GM23338 (cell line): ENCODE measurements around the gene SH3D19. TPM values are rescaled to one million over a fixed set of nuclear protein-coding genes. Genes with fewer than 3 reads are reported as not detected.

Source experiments
- ATAC-seq: fragments of 200-7000 bp; cut with Tn5 transposase; 3 replicates; pipeline ENCODE4 v1.9.1; 2020
- DNase-seq: peaks from one replicate; pipeline ENCODE4 v3.0.0-alpha.2; 2015; ENCODE audit warnings: low spot score
- H2AFZ ChIP-seq: fragments of 200-600 bp; sonication (generic); 2 replicates; pipeline ENCODE4 v1.8.0; 2016; ENCODE audit warnings: antibody characterized with exemption, mild to moderate bottlenecking, moderate library complexity
- H3F3A ChIP-seq: fragments of 200-600 bp; sonication (generic); replicated peaks from 2 replicates; pipeline ENCODE4 v1.8.0; 2017; ENCODE audit warnings: antibody characterized with exemption, mixed run types, low read depth
- H3K27ac ChIP-seq: fragments of 200-600 bp; sonication (generic); 2 replicates; pipeline ENCODE4 v1.6.1; 2016; ENCODE audit warnings: low read depth
- H3K27me3 ChIP-seq: fragments of 200-600 bp; sonication (generic); 2 replicates; pipeline ENCODE4 v1.8.0; 2016; ENCODE audit warnings: mild to moderate bottlenecking, mixed run types, moderate library complexity; ENCODE audit not compliant: insufficient read depth
- H3K36me3 ChIP-seq: fragments of 200-600 bp; sonication (generic); 2 replicates; pipeline ENCODE4 v1.8.0; 2016; ENCODE audit warnings: mild to moderate bottlenecking; ENCODE audit not compliant: insufficient read depth
- H3K4me1 ChIP-seq: fragments of 200-600 bp; sonication (generic); 2 replicates; pipeline ENCODE4 v1.8.0; 2016; ENCODE audit warnings: mild to moderate bottlenecking, moderate library complexity; ENCODE audit not compliant: insufficient read depth
- H3K4me2 ChIP-seq: fragments of 200-600 bp; sonication (generic); 2 replicates; pipeline ENCODE4 v1.7.1; 2017; ENCODE audit warnings: mixed run types
- H3K4me3 ChIP-seq: fragments of 200-600 bp; sonication (generic); 2 replicates; pipeline ENCODE4 v1.6.1; 2016; ENCODE audit warnings: mixed run types
- H3K79me2 ChIP-seq: fragments of 200-600 bp; sonication (generic); replicated peaks from 2 replicates; pipeline ENCODE4 v1.8.0; 2017; ENCODE audit warnings: mild to moderate bottlenecking; ENCODE audit not compliant: insufficient read depth
- H3K9me2 ChIP-seq: fragments of 200-600 bp; sonication (generic); 2 replicates; pipeline ENCODE4 v1.8.0; 2017; ENCODE audit not compliant: insufficient read depth
- H4K20me1 ChIP-seq: fragments of 200-600 bp; sonication (generic); replicated peaks from 2 replicates; pipeline ENCODE4 v1.8.0; 2017; ENCODE audit warnings: mild to moderate bottlenecking; ENCODE audit not compliant: insufficient read depth
- H3K27ac Mint-ChIP-seq: 2 replicates; pipeline ENCODE4 v1.8.0; 2020; ENCODE audit warnings: inconsistent platforms, mild to moderate bottlenecking, moderate library complexity, mixed read lengths
- H3K27me3 Mint-ChIP-seq: 3 replicates; pipeline ENCODE4 v1.8.0; 2022; ENCODE audit warnings: low read depth, mild to moderate bottlenecking, moderate library complexity, mixed read lengths, inconsistent platforms; ENCODE audit not compliant: insufficient read depth, poor library complexity
- H3K36me3 Mint-ChIP-seq: 3 replicates; pipeline ENCODE4 v1.8.0; 2021; ENCODE audit warnings: low read depth, mild to moderate bottlenecking, inconsistent platforms, moderate library complexity, mixed read lengths
- H3K4me1 Mint-ChIP-seq: 3 replicates; pipeline ENCODE4 v1.8.0; 2020; ENCODE audit warnings: mild to moderate bottlenecking, inconsistent platforms, mixed read lengths
- H3K4me3 Mint-ChIP-seq: 3 replicates; pipeline ENCODE4 v1.8.0; 2021; ENCODE audit warnings: moderate library complexity, mild to moderate bottlenecking, inconsistent platforms, mixed read lengths
- H3K9me3 Mint-ChIP-seq: 3 replicates; pipeline ENCODE4 v1.8.0; 2020; ENCODE audit warnings: moderate library complexity, mild to moderate bottlenecking, inconsistent platforms, mixed read lengths
- CREB1 ChIP-seq: fragments of 250-450 bp; sonication (Bioruptor Pico); IDR thresholded peaks from 2 replicates; pipeline ENCODE4 v1.5.0; 2020; ENCODE audit warnings: low read depth, mild to moderate bottlenecking, moderate library complexity
- EZH2 ChIP-seq: fragments of 200-600 bp; sonication (generic); IDR thresholded peaks from one replicate; pipeline ENCODE4 v1.8.0; 2017; ENCODE audit warnings: antibody characterized with exemption, mild to moderate bottlenecking, low read depth; ENCODE audit not compliant: unreplicated experiment
- EZH2phosphoT487 ChIP-seq: fragments of 200-600 bp; sonication (generic); IDR thresholded peaks from one replicate; pipeline ENCODE4 v1.8.1; 2018; ENCODE audit warnings: antibody characterized with exemption; ENCODE audit not compliant: unreplicated experiment
- JUNB ChIP-seq: IDR thresholded peaks from one replicate; pipeline ENCODE4 v1.6.1; 2016; ENCODE audit warnings: antibody characterized with exemption; ENCODE audit not compliant: unreplicated experiment
- NANOG ChIP-seq: IDR thresholded peaks from 2 replicates; pipeline ENCODE4 v1.6.1; 2016; ENCODE audit warnings: antibody characterized with exemption, borderline replicate concordance
- POLR2AphosphoS5 ChIP-seq: IDR thresholded peaks from 2 replicates; pipeline ENCODE4 v1.6.1; 2016; ENCODE audit warnings: antibody characterized with exemption, low read depth
- STAT1 ChIP-seq: IDR thresholded peaks from one replicate; pipeline ENCODE4 v1.6.1; 2016; ENCODE audit warnings: antibody characterized with exemption; ENCODE audit not compliant: unreplicated experiment
- ZNF114 ChIP-seq: fragments of 250-450 bp; sonication (Bioruptor Pico); IDR thresholded peaks from 2 replicates; pipeline ENCODE4 v1.5.0; 2020; ENCODE audit warnings: mild to moderate bottlenecking, moderate library complexity
- ZNF331 ChIP-seq: fragments of 250-450 bp; sonication (Bioruptor Pico); IDR thresholded peaks from 2 replicates; pipeline ENCODE4 v1.5.0; 2020; ENCODE audit warnings: low read depth, mild to moderate bottlenecking, moderate library complexity
- polyA plus RNA-seq: library from polyadenylated mRNA; unstranded; fragments of >200 nt; fragmentation: Nextera tagmentation; extraction: Ambion mirVana; gene quantifications from 2 replicates; pipeline ENCODE4 v1.2.1, GENCODE V29; 2016
- total RNA-seq: library from RNA; depleted of rRNA; stranded (reverse); fragments of >200 nt; shearing (Covaris generic); gene quantifications from 2 replicates; pipeline ENCODE4 v1.2.3, GENCODE V29; 2014
- TF ChIP-seq, protein P1 (sequence below): IDR thresholded peaks from one replicate; pipeline ENCODE4 v1.6.1; 2018; ENCODE audit warnings: antibody characterized with exemption; ENCODE audit not compliant: unreplicated experiment
- TF ChIP-seq, protein P2 (sequence below), 2 experiments: fragments of 200-600 bp in 1 of 2; sonication (generic) in 1 of 2; conservative IDR thresholded peaks; 2 replicates each; pipeline versions ENCODE4 v1.5.1 to v1.6.1; 2016 to 2017; ENCODE audit warnings: antibody characterized with exemption in 2 of 2, low read depth in 2 of 2, mild to moderate bottlenecking in 2 of 2, moderate library complexity in 1 of 2
- TF ChIP-seq, protein P3 (sequence below): IDR thresholded peaks from 2 replicates; pipeline ENCODE4 v1.6.1; 2016; ENCODE audit warnings: antibody characterized with exemption

Gene SH3D19
- total and polyA plus RNA-seq, 2 experiments from 2014 or later: 25.3 to 57.4 TPM

DNA sequence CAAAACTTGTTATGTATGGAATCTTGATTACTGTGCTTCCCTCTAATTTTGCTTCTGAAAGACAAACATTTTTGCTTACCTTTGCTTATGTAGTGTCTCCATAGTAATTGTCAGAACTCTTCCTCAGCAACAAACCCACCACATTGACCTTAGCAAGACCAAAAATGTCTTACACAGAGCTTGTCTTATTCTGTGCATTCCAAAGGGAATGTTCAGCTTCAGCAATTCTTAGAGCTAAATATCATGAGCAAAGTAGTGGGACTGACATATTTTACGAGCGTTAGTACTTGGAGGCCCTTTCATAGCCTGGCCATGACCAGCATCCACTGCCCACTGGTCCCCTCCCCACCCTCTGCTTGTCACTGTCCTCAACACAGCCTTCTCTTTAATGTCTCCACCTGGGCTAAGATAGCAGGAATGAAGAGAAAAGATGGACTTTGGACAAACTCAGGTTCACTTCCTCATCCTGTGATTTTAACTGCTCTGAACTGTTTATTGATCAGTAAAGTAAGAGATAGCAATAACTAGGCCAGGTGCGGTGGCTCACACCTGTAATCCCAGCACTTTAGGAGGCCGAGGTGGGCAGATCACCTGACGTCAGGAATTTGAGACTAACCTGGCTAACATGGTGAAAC is 15.5 kb upstream of the SH3D19 start (continued):
- TF ChIP-seq, protein P1, sequence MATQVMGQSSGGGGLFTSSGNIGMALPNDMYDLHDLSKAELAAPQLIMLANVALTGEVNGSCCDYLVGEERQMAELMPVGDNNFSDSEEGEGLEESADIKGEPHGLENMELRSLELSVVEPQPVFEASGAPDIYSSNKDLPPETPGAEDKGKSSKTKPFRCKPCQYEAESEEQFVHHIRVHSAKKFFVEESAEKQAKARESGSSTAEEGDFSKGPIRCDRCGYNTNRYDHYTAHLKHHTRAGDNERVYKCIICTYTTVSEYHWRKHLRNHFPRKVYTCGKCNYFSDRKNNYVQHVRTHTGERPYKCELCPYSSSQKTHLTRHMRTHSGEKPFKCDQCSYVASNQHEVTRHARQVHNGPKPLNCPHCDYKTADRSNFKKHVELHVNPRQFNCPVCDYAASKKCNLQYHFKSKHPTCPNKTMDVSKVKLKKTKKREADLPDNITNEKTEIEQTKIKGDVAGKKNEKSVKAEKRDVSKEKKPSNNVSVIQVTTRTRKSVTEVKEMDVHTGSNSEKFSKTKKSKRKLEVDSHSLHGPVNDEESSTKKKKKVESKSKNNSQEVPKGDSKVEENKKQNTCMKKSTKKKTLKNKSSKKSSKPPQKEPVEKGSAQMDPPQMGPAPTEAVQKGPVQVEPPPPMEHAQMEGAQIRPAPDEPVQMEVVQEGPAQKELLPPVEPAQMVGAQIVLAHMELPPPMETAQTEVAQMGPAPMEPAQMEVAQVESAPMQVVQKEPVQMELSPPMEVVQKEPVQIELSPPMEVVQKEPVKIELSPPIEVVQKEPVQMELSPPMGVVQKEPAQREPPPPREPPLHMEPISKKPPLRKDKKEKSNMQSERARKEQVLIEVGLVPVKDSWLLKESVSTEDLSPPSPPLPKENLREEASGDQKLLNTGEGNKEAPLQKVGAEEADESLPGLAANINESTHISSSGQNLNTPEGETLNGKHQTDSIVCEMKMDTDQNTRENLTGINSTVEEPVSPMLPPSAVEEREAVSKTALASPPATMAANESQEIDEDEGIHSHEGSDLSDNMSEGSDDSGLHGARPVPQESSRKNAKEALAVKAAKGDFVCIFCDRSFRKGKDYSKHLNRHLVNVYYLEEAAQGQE: no peak
- TF ChIP-seq STAT1 (no peak), POLR2AphosphoS5 (no peak), CREB1 (CRISPR knock-in tag) (no peak)
- TF ChIP-seq, protein P2, sequence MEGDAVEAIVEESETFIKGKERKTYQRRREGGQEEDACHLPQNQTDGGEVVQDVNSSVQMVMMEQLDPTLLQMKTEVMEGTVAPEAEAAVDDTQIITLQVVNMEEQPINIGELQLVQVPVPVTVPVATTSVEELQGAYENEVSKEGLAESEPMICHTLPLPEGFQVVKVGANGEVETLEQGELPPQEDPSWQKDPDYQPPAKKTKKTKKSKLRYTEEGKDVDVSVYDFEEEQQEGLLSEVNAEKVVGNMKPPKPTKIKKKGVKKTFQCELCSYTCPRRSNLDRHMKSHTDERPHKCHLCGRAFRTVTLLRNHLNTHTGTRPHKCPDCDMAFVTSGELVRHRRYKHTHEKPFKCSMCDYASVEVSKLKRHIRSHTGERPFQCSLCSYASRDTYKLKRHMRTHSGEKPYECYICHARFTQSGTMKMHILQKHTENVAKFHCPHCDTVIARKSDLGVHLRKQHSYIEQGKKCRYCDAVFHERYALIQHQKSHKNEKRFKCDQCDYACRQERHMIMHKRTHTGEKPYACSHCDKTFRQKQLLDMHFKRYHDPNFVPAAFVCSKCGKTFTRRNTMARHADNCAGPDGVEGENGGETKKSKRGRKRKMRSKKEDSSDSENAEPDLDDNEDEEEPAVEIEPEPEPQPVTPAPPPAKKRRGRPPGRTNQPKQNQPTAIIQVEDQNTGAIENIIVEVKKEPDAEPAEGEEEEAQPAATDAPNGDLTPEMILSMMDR (conservative IDR thresholded peaks at IDR 0.05; ENCODE audit: low read depth in 2 of 2): no peak

- H4K20me1 ChIP-seq: no peaks in the 10 kb centered on the region
- Mint-ChIP-seq H3K4me1 (peaks cover 6% of the 10 kb centered on the region; the same call in 1 of the 3 replicates), H3K9me3 (no peaks in the 10 kb centered on the region), H3K27ac (peak overlapping the region; percentile 10; the same call in 1 of the 2 replicates), H3K36me3 (no peaks in the 10 kb centered on the region), H3K4me3 (no peak overlapping the region), H3K27me3 (peaks cover 1% of the 10 kb centered on the region)
- no peak overlapping the region for H2AFZ ChIP-seq
- H3K27ac ChIP-seq: no peak overlapping the region
- no peaks in the 10 kb centered on the region for H3K36me3 ChIP-seq
- H3K9me2 ChIP-seq: peaks cover 5% of the 10 kb centered on the region
- DNase-seq (no peak), ATAC-seq (no peak)
- H3F3A ChIP-seq: no peaks in the 10 kb centered on the region; the same call in 1 of the 2 replicates
- H3K79me2 ChIP-seq: no peaks in the 10 kb centered on the region
- H3K4me1 ChIP-seq: no peaks in the 10 kb centered on the region
- H3K27me3 ChIP-seq: no peaks in the 10 kb centered on the region
- H3K4me2 ChIP-seq: no peak overlapping the region
- no peak overlapping the region for H3K4me3 ChIP-seq
- no peak for TF ChIP-seq POLR2AphosphoS5
- no peak for TF ChIP-seq ZNF114 (CRISPR knock-in tag)
- no peak for TF ChIP-seq CREB1 (CRISPR knock-in tag)
- TF ChIP-seq STAT1: no peak
- TF ChIP-seq, protein P3, sequence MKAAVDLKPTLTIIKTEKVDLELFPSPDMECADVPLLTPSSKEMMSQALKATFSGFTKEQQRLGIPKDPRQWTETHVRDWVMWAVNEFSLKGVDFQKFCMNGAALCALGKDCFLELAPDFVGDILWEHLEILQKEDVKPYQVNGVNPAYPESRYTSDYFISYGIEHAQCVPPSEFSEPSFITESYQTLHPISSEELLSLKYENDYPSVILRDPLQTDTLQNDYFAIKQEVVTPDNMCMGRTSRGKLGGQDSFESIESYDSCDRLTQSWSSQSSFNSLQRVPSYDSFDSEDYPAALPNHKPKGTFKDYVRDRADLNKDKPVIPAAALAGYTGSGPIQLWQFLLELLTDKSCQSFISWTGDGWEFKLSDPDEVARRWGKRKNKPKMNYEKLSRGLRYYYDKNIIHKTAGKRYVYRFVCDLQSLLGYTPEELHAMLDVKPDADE: no peak
- no peak for TF ChIP-seq ZNF331 (CRISPR knock-in tag)
- TF ChIP-seq EZH2phosphoT487: no peak
- no peak for TF ChIP-seq EZH2
- TF ChIP-seq, protein P1: no peak
- TF ChIP-seq NANOG: no peak
- TF ChIP-seq JUNB: no peak
Observed at GRCh38 chr4:151339467-151339866, 14.1 kb upstream of the SH3D19 start.
